Colon (tissue), 2 donors: ENCODE results near the gene IMPDH1.

Source experiments
- FAIRE-seq: peaks from 2 replicates; lab custom pipeline; 2012; peaks lifted over from hg19 to GRCh38; lab: Jason Lieb, UNC
- donor health status: control.
- donor health status: control.

The IMPDH1 gene

DNA sequence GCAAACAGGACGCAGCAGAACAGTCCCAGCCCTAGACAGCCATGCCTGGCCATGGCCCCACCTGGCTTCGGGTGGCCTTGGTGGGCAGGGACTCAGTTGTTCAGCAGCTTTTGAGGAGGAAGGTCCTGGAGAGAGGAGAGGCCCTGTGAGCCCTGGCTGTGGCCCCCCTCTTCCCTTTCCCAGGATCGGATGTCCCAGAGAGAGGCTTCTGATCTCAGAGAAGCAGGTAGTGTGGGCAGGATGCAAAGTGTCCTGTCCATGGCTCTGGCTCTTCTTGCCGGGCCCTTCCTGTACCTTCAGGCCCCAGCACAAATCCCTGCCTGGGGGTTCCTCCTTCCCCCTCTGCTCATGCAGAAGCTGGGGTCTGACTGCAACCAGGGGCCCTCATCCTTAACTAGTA, 49.8 kb downstream of the IMPDH1 start:
- FAIRE-seq, result no peak

DNA sequence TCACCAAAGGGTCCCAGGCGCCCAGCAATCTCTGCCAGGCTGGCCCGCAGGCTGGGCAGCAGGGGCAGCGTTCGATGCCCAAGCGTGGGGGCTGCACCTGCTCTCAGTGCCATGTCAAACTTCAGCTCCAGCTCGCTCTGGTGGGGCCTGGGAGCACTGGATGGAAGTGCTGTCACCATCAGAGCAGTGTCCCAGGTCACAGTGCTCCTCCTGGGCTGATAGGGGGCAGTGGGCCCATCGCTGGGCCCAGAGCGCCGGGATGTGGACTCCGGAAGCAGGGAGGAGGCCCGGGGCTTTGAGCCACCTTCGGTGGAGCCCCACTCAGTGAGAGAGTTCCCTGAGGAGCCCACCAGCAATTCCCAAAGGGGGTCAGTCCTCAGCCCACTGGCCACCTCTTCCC, 50.4 kb downstream of the IMPDH1 start:
- FAIRE-seq, result no peak

DNA sequence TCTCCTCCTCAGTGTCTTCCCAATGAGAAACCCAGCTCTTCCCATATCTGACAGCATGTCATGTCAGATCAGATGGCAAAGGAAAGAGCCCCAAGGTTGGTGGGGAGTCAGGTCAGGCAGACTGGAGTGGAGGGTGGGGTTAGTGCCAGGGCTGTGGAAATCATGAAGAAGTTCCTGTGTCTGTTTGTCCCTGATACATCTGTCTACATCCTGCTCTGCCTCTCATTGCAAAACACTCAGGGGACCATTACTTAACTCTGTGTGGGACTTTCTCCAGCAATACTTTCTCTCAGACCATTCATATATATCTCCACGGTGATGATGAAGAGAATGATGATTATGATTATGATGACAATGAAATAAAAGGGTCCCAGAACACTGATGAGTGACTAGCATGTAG, 51.5 kb downstream of the IMPDH1 start:
- no peak for FAIRE-seq

DNA sequence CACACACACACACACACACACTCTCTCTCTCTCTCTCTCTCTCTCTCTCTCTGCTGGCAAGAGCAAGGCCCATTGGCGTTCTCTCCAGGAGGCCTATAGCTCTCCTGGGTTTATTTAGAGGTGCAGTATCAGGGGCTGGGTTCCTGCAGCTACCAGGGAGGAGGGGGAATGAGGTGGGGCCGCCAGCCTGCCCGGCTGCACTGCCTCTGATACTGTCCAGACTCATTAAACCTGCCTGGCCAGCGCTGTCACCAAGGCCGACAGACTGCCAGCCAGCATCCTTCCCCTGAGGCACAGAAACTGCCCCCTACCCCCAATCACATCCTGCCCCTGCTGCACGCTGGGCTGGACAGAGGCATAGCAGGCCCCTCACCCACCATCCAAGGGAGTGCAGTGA, 52.6 kb downstream of the IMPDH1 start:
- FAIRE-seq, result no peak

DNA sequence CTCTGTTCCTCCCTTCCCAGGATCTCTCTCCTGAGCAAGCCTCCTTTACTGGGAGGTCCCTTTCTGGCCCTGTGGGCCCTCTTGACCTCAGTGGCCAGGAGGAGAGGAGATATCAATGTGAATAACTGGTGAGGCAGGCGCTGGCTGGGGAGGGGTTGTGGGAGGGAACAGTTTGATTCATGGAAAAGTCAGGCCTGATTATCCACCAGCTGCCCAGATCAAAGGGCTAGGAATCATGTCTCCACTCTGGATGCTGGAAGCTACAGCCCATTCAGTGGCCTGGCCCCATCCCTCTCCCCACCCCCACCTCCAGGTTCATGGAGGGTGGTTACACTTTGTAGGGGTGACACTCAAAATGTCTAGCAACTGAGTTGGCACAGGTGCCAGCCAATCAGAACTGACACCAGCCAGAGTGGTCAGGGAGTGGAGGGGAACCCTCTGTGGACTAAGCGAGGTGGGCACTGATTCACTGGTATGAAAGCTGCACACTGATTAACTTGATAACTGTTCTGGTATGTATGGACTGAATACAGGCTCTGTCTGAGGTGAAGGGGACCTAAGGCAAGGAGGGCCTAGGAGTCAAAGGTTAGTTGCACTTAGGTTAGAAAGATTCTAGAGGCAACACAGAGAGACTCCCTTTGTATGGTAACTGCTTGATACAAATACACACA, 53.1 kb downstream of the IMPDH1 start:
- FAIRE-seq, result no peak

DNA sequence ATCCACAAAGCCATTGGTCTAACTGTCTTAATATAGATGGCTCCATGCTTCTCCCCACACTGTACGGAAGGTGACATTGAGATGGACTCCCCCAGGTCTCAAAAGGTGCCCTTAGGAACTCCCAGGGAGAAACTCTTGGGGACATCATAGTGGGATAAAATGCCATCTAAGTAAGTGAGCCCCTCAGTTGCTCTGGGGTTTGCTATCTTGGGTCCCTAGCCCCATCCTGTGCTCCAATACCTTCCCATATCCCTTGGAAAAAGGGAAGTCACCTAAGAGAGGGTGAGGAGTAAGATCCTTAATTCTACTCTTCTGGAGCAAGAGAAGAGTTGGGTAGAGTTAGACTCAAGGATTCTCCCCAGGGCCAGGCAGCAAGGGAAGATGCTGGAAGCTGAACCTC, 56.2 kb downstream of the IMPDH1 start:
- no peak for FAIRE-seq

DNA sequence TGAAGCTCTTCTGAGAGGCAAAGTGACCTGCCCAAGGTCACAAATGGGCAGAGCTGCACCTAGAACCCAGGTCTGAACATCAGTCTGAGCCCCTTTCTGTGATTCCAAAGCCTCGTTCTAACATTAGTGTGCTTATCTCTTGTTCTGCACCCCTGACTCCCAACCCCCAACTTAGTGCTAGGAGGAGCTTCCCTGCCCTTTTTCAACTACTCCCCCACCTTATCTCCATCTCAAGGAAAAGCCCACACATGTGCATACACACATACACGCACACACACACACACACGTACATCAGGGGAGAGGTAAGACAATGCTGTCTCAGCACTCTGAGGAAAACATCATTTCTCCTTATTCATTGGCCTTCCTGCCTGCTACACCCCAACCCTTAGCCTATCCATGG, 56.6 kb downstream of the IMPDH1 start:
- no peak for FAIRE-seq

DNA sequence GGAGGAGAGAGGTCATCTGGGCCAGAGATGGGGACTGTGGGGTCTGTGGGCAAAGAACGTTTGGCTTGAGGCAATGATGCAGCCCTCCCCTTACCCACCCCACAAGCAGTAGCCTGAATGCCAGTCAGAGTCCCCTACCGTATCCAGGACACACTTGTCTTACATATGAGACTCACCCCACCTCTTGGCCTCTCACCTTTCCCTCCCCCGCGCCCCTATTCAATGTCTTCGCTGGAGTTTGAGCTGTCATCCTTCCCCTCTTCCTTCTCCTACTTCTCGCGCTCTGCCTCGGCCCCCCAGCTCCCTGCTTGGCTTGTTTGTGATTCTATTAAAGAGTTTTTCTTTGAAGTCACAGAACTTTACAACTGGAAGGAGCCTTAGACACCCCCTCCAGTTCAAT, 57.1 kb downstream of the IMPDH1 start:
- no peak for FAIRE-seq

DNA sequence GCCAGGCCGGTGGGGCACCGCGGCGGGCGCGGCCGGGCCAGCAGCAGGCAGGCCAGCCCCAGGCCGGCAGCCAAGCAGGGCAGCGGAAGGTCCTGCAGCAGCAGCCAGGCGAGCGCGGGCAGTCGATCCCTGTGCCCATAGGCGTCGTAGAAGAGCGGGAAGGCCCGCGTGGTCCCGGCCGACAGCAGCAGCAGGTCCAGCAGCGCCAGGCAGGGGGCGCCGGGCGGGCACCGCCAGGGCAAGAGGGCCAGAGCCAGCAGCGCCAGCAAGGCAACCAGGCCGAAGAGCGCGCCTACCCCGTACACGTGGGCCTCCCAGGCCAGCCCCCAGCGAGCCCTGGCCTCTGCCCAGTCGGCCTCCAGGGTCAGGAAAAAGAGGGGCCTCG, 57.6 kb downstream of the IMPDH1 start:
- no peak for FAIRE-seq

DNA sequence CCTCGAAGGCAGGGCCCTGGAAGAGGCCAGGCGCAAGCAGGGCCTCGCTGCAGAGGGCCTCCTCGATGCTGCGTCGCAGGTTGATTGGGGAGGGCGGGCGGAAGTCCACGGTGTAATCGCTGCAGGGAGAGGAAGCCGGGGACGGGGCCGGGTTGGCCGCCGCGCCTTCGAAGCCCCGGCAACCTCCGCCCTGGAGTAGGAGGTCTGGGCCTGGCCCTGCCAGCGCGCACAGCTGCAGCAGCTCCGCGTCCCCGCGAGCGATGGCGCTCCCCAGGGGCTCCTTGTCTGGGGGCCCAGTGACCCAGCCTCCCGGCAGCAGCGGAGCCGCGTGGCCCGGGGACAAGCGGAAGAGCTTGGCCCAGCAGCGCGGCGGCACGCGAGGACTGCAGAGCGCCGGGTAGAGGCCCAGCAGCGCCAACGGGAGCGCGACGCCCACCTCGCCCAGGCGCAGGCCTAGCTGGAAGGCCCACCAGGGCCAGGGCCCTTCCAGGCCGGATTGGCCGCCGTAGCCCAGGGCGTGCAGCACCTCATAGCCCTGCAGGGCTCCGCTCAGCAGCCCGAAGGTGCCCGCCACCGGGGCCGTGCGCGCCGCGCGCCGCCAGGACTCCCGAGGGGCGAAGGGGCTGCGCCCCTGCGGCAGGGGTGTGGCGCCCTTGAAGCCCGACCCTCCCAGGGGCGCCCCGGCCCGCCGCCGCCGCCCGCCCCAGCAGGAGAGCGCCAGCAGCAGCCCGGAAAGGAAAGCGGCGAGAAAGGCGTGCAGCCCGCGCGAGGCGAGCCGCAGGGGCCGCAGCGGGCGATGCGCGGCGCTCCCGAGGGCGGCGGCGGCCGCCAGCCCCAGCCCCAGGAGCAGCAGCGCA, 58.3 kb downstream of the IMPDH1 start:
- no peak for FAIRE-seq

DNA sequence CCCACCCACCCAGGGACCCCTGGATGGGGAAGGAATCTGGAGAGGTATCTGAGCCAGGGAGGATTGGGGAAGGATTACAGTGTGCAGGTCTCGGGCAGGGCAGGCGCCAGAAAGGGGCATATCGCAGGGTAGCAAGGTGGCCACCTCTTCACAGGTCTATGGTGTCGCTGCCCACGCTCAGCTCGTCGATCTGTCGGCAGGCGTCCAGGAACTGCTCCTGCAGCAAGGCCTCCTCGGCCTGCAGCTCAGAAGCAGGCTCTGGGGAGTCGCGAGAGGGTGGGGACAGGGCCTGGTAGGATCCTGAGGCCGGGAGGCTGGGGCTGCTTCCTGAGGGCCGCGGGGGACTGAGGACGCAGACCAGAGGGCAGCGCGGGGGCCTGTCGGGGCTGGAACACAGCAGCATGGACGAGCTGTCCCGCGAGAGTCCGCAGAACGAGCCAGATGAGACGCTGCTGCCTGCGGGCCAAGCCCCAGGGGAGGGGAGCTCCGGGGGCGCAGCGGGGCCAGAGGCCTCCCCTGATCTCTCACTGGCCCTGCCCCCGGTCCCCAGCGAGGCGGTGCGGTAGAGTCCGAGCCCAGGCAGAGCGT, 59.0 kb downstream of the IMPDH1 start:
- FAIRE-seq, result no peak

DNA sequence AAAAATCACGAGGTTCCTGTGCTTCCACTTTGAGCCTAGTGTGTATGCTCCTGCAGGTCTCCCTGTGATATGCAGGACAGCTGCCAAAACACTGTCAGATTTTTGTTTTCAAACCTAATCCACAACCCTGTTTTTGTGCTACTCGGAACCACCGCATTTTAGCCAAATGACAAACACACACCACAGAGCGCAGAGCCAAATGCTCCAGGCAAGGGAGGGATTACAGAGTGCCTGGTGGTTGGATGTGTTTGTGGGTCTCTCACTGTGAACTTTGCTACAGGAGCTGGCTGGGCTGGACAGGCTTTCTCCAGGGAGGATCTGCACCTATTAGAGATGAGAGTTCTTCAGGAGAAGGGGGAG, 60.3 kb downstream of the IMPDH1 start:
- FAIRE-seq, result no peak

DNA sequence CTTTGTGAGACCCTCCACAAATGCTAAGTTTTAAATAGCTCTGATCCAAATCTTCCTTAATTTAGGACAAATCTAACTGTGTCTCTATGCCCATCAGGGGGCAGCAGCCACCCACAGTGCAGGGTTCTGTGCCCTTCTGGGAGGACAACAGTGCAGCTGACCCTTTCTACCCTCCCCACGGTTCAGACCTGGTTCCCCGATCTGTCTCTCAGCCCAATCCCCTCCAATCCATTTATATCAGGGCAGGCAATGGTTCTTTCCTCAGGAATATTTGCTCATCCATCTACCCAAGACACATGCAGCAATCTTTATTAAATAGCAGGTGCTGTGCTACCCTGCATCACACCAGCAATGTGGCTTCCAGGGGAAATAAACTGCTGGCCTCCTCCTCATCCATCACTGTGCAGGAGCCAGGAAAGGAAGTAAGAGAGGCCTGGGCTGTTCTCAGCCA, 62.1 kb downstream of the IMPDH1 start:
- FAIRE-seq, result no peak

DNA sequence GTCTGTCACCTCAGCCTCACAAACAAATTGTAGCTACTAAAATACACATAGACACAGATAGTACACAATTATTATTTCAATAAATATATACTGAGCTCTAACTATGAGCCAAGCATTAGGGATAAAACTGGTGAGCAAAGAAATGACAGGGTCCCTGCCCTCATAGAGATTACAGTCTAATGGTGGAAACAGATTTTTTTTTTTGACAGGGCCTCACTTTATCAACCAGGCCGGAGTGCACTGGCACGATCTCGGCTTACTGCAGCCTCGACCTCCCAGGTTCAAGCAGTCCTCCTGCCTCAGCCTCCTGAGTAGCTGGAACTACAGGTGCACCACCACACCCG, 65.4 kb downstream of the IMPDH1 start:
- FAIRE-seq, result no peak

DNA sequence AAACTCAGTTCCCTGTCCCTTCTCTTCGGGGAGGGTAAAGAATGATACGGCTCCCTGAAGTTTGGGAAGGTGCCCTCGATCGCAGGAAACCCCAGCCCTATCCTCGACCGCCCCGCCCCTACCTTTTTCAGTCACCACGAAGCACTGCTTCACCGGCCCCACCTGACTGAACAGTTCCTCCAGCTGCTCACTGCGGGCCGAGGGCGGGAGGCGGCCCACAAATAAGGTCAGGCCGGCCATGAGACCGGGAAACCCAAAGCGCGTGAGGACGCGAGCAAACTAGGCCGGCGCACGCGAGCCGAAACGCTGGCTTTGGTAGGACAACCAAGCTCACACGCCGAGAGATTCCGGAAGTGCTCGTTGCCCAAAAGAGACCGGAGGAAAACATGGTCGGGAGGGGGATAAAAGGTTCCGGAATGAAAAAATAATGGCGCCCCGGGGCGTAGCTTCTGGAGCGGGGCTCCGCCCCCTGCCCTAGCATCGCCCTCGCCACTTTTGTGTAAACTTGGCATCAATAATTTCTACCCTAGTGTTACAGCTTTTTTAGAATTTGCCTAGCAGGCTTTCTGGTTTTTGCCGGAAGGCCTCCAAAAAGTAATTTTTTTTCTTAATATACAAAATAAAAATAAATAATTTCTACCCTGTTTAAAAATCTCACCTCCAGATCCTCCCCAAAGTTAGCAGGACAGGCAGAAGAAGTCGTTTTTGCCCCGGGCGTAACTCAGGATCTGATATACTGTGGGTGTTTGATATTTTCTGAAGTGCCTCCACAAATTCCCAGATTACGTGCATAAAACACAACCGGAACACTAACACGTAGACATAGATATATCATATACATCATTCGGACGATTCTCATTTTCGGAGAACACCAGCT, 66.0 kb downstream of the IMPDH1 start, which contains the start of gene RBM28:
Gene RBM28, minus strand, starts transcription at position 355 of the 877 bp plus-strand sequence. Its CDS starts 115 bp downstream, at position 240.
- FAIRE-seq, result no peak
